NB4 (cell line): ENCODE measurements around the gene ATG13.

Source experiments
- DNase-seq: peaks from one replicate; pipeline ENCODE4 v3.0.0; 2010; ENCODE audit warnings: low read depth
- H3K4me3 ChIP-seq: one replicate; pipeline ENCODE4 v1.5.1; 2011; ENCODE audit warnings: mild to moderate bottlenecking, low read depth, low read length, moderate library complexity
- MYC ChIP-seq: IDR thresholded peaks from 2 replicates; pipeline ENCODE4 v1.6.1; 2011; ENCODE audit warnings: low read depth, low read length
- POLR2A ChIP-seq: IDR thresholded peaks from 2 replicates; pipeline ENCODE4 v1.6.1; 2011; ENCODE audit warnings: mild to moderate bottlenecking; ENCODE audit not compliant: insufficient read length; ENCODE audit errors: extremely low read depth
- TF ChIP-seq, protein P1 (sequence below): IDR thresholded peaks from one replicate; pipeline ENCODE4 v1.5.1; 2012; ENCODE audit warnings: low read depth, low read length
- TF ChIP-seq, protein P2 (sequence below): IDR thresholded peaks from 2 replicates; pipeline ENCODE4 v1.6.1; 2011; ENCODE audit warnings: low read depth, low read length

The ATG13 gene

GRCh38 chr11:46597155-46597554 lies 20.2 kb upstream of the ATG13 start:
- no peak for TF ChIP-seq MYC
- TF ChIP-seq, protein P1, sequence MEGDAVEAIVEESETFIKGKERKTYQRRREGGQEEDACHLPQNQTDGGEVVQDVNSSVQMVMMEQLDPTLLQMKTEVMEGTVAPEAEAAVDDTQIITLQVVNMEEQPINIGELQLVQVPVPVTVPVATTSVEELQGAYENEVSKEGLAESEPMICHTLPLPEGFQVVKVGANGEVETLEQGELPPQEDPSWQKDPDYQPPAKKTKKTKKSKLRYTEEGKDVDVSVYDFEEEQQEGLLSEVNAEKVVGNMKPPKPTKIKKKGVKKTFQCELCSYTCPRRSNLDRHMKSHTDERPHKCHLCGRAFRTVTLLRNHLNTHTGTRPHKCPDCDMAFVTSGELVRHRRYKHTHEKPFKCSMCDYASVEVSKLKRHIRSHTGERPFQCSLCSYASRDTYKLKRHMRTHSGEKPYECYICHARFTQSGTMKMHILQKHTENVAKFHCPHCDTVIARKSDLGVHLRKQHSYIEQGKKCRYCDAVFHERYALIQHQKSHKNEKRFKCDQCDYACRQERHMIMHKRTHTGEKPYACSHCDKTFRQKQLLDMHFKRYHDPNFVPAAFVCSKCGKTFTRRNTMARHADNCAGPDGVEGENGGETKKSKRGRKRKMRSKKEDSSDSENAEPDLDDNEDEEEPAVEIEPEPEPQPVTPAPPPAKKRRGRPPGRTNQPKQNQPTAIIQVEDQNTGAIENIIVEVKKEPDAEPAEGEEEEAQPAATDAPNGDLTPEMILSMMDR: no peak
- TF ChIP-seq, protein P2, sequence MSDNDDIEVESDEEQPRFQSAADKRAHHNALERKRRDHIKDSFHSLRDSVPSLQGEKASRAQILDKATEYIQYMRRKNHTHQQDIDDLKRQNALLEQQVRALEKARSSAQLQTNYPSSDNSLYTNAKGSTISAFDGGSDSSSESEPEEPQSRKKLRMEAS: no peak
- TF ChIP-seq POLR2A: no peak
- no peak for DNase-seq
- H3K4me3 ChIP-seq: no peak overlapping the region

GRCh38 chr11:46597609-46598219 lies 19.6 kb upstream of the ATG13 start:
- TF ChIP-seq POLR2A (no peak), MYC (no peak)
- TF ChIP-seq, protein P2: no peak
- TF ChIP-seq, protein P1: no peak
- H3K4me3 ChIP-seq: no peak overlapping the region
- peak; percentile 18 for DNase-seq

DNA sequence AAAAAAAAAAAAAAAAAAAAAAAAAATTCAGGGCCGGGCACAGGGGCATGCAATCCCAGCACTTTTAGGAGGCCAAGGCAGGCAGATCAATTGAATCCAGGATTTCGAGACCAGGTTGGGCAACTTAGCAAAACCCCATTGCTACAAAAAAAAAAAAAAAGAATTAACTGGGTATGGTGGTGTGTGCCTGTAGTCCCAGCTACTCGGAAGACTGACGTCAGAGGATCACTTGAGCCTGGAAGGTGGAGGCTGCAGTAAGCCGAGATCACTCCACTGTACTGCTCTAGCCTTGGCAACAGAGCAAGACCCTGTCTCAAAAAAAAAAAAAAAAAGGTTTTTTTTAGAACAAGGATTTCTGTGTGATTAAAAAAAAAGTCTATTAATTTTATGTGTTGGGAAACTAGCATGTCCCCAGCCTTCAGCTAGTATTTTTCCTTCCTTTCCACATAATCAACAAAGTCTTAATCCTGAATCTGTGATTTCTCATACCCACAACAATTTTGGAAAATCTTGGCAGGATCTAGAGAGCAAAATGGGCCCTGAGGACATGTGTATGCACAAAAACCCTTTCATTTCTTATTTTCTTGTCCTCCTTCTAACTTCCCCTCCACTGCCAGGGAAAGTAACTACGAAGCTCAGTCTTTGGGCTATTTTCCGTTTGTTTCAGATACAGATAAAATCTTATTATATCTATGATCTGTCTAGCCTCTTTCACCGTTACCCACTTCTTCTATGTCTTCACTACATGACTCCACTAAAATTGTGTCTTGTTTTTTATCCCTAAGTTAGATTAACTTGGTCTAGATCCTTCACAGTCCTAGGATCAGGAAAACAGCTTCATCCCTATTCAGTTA lies 17.8 kb upstream of the ATG13 start:
- no peak for DNase-seq
- no peak overlapping the region for H3K4me3 ChIP-seq
- TF ChIP-seq, protein P2: no peak
- TF ChIP-seq MYC: no peak
- TF ChIP-seq, protein P1: no peak
- no peak for TF ChIP-seq POLR2A

GRCh38 chr11:46600194-46600960 lies 17.0 kb upstream of the ATG13 start:
- DNase-seq: no peak
- no peak overlapping the region for H3K4me3 ChIP-seq
- no peak for TF ChIP-seq MYC
- TF ChIP-seq, protein P2: no peak
- TF ChIP-seq, protein P1: no peak

DNA sequence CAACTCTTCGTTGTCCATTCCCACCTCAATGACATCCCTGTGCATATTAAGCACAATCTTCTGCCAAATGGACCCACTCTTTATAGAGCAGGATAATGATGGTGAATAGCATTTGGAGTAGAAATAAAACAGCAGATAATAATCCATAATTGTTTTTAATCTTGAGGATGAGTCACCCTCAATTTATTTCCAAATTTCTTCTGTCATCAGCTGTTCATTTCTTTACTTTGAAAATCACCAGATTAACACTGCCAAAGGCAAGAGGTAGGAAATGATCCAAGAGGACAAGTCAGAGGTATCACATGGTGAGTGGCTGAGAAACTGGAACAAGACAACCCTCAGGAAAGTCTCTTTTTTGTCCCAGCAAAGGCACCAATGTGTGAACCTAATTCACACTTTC lies 16.2 kb upstream of the ATG13 start:
- H3K4me3 ChIP-seq: no peak overlapping the region
- DNase-seq: no peak
- TF ChIP-seq, protein P1: no peak
- TF ChIP-seq MYC (no peak), POLR2A (no peak)
- TF ChIP-seq, protein P2: no peak
